Neural cell (in vitro differentiated cells): Measurements from ENCODE around the gene IDE. TPM values are rescaled to one million over a fixed set of nuclear protein-coding genes. Genes with fewer than 3 reads are reported as not detected.
"Not testable (repeated sequence)": the region's sequence is repeated elsewhere in the genome, so short reads cannot be mapped to it uniquely, and the experiment has no call there.

Source experiments
- H2AFZ ChIP-seq: fragments of 200-600, 300-800 bp; sonication (generic), shearing (Covaris generic); 2 replicates; pipeline ENCODE4 v1.6.0; 2014; ENCODE audit warnings: low read depth, mild to moderate bottlenecking, antibody characterized with exemption, low read length, moderate library complexity
- H3F3A ChIP-seq: fragments of 200-600 bp; shearing (Covaris generic); 2 replicates; pipeline ENCODE4 v1.6.1; 2016; ENCODE audit warnings: mild to moderate bottlenecking, moderate library complexity, mixed read lengths, antibody characterized with exemption, low read length; ENCODE audit not compliant: insufficient read depth, poor library complexity, severe bottlenecking
- H3K27ac ChIP-seq: fragments of 200-600, 300-800 bp; sonication (generic), shearing (Covaris generic); 2 replicates; pipeline ENCODE4 v1.5.1; 2014; ENCODE audit warnings: mild to moderate bottlenecking, low read length, moderate library complexity
- H3K27me3 ChIP-seq: fragments of 300-800, 200-600 bp; sonication (generic), shearing (Covaris generic); 2 replicates; pipeline ENCODE4 v1.6.0; 2014; ENCODE audit warnings: mild to moderate bottlenecking, low read depth, low read length, moderate library complexity; ENCODE audit not compliant: insufficient read depth
- H3K36me3 ChIP-seq: fragments of 300-800, 200-600 bp; sonication (generic), shearing (Covaris generic); 2 replicates; pipeline ENCODE4 v1.5.1; 2014; ENCODE audit warnings: mild to moderate bottlenecking, antibody characterized with exemption, low read length, moderate library complexity; ENCODE audit not compliant: insufficient read depth
- H3K4me2 ChIP-seq: fragments of 300-800, 200-600 bp; sonication (generic), shearing (Covaris generic); 2 replicates; pipeline ENCODE4 v1.6.0; 2014; ENCODE audit warnings: mild to moderate bottlenecking, low read length
- H3K4me3 ChIP-seq: fragments of 300-800, 200-600 bp; sonication (generic), shearing (Covaris generic); 2 replicates; pipeline ENCODE4 v1.5.1; 2014; ENCODE audit warnings: mild to moderate bottlenecking, low read length, moderate library complexity
- H3K79me2 ChIP-seq: fragments of 200-600 bp; shearing (Covaris generic); replicated peaks from 2 replicates; pipeline ENCODE4 v1.6.0; 2014; ENCODE audit warnings: mild to moderate bottlenecking, low read length, moderate library complexity; ENCODE audit not compliant: insufficient read depth
- H3K9ac ChIP-seq: fragments of 300-800, 200-600 bp; sonication (generic), shearing (Covaris generic); 2 replicates; pipeline ENCODE4 v1.6.1; 2016; ENCODE audit warnings: mild to moderate bottlenecking, low read length, mixed read lengths
- H3K9me2 ChIP-seq: fragments of 200-600 bp; shearing (Covaris generic); 2 replicates; pipeline ENCODE4 v1.6.1; 2016; ENCODE audit warnings: mild to moderate bottlenecking, low read length, mixed read lengths; ENCODE audit not compliant: insufficient read depth
- H3K9me3 ChIP-seq: fragments of 200-600, 300-800 bp; sonication (generic), shearing (Covaris generic); 2 replicates; pipeline ENCODE4 v1.6.1; 2016; ENCODE audit warnings: mild to moderate bottlenecking, mixed run types, low read length, moderate library complexity, mixed read lengths
- H4K20me1 ChIP-seq: fragments of 200-600 bp; shearing (Covaris generic); 2 replicates; pipeline ENCODE4 v1.6.1; 2016; ENCODE audit warnings: mild to moderate bottlenecking, mixed run types; ENCODE audit not compliant: insufficient read depth
- CTCF ChIP-seq: fragments of 450-650 bp; IDR thresholded peaks from 2 replicates; pipeline ENCODE4 v1.5.1; 2014; ENCODE audit warnings: antibody characterized with exemption, mild to moderate bottlenecking, moderate library complexity; ENCODE audit not compliant: poor library complexity, severe bottlenecking
- EP300 ChIP-seq: fragments of 450-650 bp; conservative IDR thresholded peaks from 2 replicates; pipeline ENCODE4 v1.6.1; 2014; ENCODE audit warnings: antibody characterized with exemption, mild to moderate bottlenecking, moderate library complexity; ENCODE audit not compliant: poor library complexity, severe bottlenecking
- EZH2 ChIP-seq: fragments of 200-600, 300-800 bp; shearing (Covaris generic), sonication (generic); IDR thresholded peaks from 2 replicates; pipeline ENCODE4 v1.6.1; 2014; ENCODE audit warnings: antibody characterized with exemption, low read length, borderline replicate concordance, mild to moderate bottlenecking; ENCODE audit not compliant: insufficient read depth, poor library complexity, severe bottlenecking
- MXI1 ChIP-seq: fragments of 450-650 bp; conservative IDR thresholded peaks from 2 replicates; pipeline ENCODE4 v1.6.1; 2014; ENCODE audit warnings: antibody characterized with exemption, mild to moderate bottlenecking; ENCODE audit not compliant: poor library complexity, severe bottlenecking
- POLR2AphosphoS5 ChIP-seq: IDR thresholded peaks from 2 replicates; pipeline ENCODE4 v1.6.1; 2012
- RAD21 ChIP-seq: fragments of 450-650 bp; conservative IDR thresholded peaks from 2 replicates; pipeline ENCODE4 v1.6.1; 2014; ENCODE audit warnings: antibody characterized with exemption, mild to moderate bottlenecking, moderate library complexity
- REST ChIP-seq: IDR thresholded peaks from 2 replicates; pipeline ENCODE4 v1.6.1; 2012; ENCODE audit warnings: borderline replicate concordance
- SMC3 ChIP-seq: fragments of 450-650 bp; conservative IDR thresholded peaks from 2 replicates; pipeline ENCODE4 v1.6.1; 2014; ENCODE audit warnings: antibody characterized with exemption, mild to moderate bottlenecking, moderate library complexity; ENCODE audit not compliant: poor library complexity
- TAF1 ChIP-seq: IDR thresholded peaks from 2 replicates; pipeline ENCODE4 v1.6.1; 2012; ENCODE audit warnings: low read depth
- polyA plus RNA-seq: library from polyadenylated mRNA; depleted of rRNA; stranded (reverse); fragments of >200 nt; gene quantifications from 2 replicates; pipeline ENCODE4 v1.2.3, GENCODE V29; 2014

Gene IDE
- polyA plus RNA-seq, 1 donor from 2014 or later, result 10.4 TPM

GRCh38 chr10:92436065-92436464 lies 137.8 kb downstream of the IDE start:
- H3K4me3 ChIP-seq, H3K27me3 ChIP-seq, H3K9me3 ChIP-seq, H3K9ac ChIP-seq, H3F3A ChIP-seq, H3K27ac ChIP-seq, H4K20me1 ChIP-seq, H3K79me2 ChIP-seq, H3K4me2 ChIP-seq, H3K36me3 ChIP-seq, H2AFZ ChIP-seq, H3K9me2 ChIP-seq: not testable (repeated sequence)

GRCh38 chr10:92434385-92434784 lies 139.5 kb downstream of the IDE start:
- Histone ChIP-seq H4K20me1 (no peaks in the 10 kb centered on the region), H3K9me3 (no peaks in the 10 kb centered on the region), H2AFZ (no peak overlapping the region), H3K9ac (no peak overlapping the region), H3K27ac (no peak overlapping the region), H3K36me3 (no peaks in the 10 kb centered on the region), H3K9me2 (no peaks in the 10 kb centered on the region), H3K4me3 (no peak overlapping the region), H3K79me2 (no peaks in the 10 kb centered on the region), H3K27me3 (no peaks in the 10 kb centered on the region), H3F3A (no peaks in the 10 kb centered on the region), H3K4me2 (no peak overlapping the region)
- TF ChIP-seq CTCF, result no peak
- TF ChIP-seq TAF1, result no peak

GRCh38 chr10:92432596-92432995 lies 141.3 kb downstream of the IDE start:
- H3K4me2 ChIP-seq, result no peak overlapping the region
- H3K27me3 ChIP-seq, result no peaks in the 10 kb centered on the region
- no peak overlapping the region for H3K9ac ChIP-seq
- no peaks in the 10 kb centered on the region for H4K20me1 ChIP-seq
- no peak for TF ChIP-seq SMC3
- TF ChIP-seq EZH2, result no peak
- no peak for TF ChIP-seq MXI1
- no peak for TF ChIP-seq RAD21
- no peak for TF ChIP-seq REST
- no peak for TF ChIP-seq EP300
- TF ChIP-seq CTCF, result no peak
- TF ChIP-seq POLR2AphosphoS5, result no peak
- no peak for TF ChIP-seq TAF1
- H2AFZ ChIP-seq, result no peak overlapping the region
- no peak overlapping the region for H3K4me3 ChIP-seq
- H3F3A ChIP-seq, result no peaks in the 10 kb centered on the region
- H3K79me2 ChIP-seq, result no peaks in the 10 kb centered on the region
- no peaks in the 10 kb centered on the region for H3K9me2 ChIP-seq
- no peak overlapping the region for H3K27ac ChIP-seq
- H3K36me3 ChIP-seq, result no peaks in the 10 kb centered on the region
- no peaks in the 10 kb centered on the region for H3K9me3 ChIP-seq
